ENCODE results near the gene ANKRD63. TPM values are rescaled to one million over a fixed set of nuclear protein-coding genes. Genes with fewer than 3 reads are reported as not detected.

ANKRD63 gene
- total RNA-seq, 1 experiment from 2014 or later = 1.2 TPM

DNA sequence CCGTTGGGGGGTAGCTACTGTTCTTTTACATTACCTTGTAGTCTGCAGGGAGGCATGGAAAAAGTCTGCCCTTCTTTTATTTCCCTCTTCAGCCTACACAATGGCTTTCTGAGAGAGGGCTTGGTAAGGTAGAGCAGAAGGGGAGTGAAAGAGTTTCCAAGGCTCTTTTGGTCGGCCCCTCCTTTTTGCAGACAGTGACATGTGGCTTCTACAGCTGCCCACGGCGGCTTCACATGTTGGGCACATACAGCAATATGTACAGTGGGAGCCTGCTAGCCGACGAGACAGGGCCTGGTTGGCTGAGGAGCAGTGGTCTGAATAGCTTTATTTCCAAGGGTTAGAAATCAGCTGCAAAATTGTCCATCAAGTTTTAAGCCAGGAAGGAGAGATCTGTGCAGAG lies 44.6 kb upstream of the ANKRD63 start (continued):
- TF ChIP-seq, protein P1, sequence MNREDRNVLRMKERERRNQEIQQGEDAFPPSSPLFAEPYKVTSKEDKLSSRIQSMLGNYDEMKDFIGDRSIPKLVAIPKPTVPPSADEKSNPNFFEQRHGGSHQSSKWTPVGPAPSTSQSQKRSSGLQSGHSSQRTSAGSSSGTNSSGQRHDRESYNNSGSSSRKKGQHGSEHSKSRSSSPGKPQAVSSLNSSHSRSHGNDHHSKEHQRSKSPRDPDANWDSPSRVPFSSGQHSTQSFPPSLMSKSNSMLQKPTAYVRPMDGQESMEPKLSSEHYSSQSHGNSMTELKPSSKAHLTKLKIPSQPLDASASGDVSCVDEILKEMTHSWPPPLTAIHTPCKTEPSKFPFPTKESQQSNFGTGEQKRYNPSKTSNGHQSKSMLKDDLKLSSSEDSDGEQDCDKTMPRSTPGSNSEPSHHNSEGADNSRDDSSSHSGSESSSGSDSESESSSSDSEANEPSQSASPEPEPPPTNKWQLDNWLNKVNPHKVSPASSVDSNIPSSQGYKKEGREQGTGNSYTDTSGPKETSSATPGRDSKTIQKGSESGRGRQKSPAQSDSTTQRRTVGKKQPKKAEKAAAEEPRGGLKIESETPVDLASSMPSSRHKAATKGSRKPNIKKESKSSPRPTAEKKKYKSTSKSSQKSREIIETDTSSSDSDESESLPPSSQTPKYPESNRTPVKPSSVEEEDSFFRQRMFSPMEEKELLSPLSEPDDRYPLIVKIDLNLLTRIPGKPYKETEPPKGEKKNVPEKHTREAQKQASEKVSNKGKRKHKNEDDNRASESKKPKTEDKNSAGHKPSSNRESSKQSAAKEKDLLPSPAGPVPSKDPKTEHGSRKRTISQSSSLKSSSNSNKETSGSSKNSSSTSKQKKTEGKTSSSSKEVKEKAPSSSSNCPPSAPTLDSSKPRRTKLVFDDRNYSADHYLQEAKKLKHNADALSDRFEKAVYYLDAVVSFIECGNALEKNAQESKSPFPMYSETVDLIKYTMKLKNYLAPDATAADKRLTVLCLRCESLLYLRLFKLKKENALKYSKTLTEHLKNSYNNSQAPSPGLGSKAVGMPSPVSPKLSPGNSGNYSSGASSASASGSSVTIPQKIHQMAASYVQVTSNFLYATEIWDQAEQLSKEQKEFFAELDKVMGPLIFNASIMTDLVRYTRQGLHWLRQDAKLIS (CRISPR knock-in tag; IDR thresholded peaks at IDR 0.05; ENCODE audit: borderline replicate concordance) = no peak
- peak; percentile 46; the same call in 1 of the 2 replicates for TF ChIP-seq ETV6 (CRISPR knock-in tag; IDR thresholded peaks at IDR 0.05)
- TF ChIP-seq ZNF671 (CRISPR knock-in tag; IDR thresholded peaks at IDR 0.05) = no peak

DNA sequence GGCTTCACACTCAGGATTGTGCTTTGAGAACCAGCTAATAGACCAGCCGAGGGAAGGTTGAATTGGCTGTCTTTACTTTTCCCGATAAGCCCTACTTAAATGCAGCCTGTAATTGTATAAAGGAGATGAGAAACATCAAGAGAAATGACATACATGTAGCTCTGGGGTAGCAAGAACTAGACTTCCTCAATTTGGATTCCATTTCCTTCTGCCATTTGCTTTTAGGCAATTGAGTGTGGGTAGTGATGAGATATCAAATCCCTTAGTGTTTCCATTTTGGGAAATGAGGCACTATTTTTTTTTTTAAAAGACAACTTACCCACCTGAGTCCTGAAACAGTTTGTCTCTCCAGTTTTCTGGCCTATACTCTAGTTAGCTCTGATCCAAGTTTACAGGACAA lies 42.8 kb upstream of the ANKRD63 start:
- DNase-seq (ENCODE audit: low spot score) = no peak
- CTCF ChIA-PET = interaction anchor here (2.1 to 8.3 kb wide), 5 partner anchors 13 to 52 kb away, joined by 7 to 234 read pairs (median 47); partner anchors contain the start of genes CCDC9B and PLCB2
- peaks cover 25% of the 10 kb centered on the region for H3K27me3 Mint-ChIP-seq (ENCODE audit: low read depth)
- TF ChIP-seq ZNF416 (CRISPR knock-in tag; IDR thresholded peaks at IDR 0.05) = no peak
- TF ChIP-seq NFYB (CRISPR knock-in tag; conservative IDR thresholded peaks at IDR 0.05; ENCODE audit: low read depth) = no peak
- no peak for TF ChIP-seq ZNF219 (CRISPR knock-in tag; IDR thresholded peaks at IDR 0.05; ENCODE audit: borderline replicate concordance)
- TF ChIP-seq ZNF138 (CRISPR knock-in tag; conservative IDR thresholded peaks at IDR 0.05) = no peak
- no peak for TF ChIP-seq ZNF396 (CRISPR knock-in tag; IDR thresholded peaks at IDR 0.05; ENCODE audit: borderline replicate concordance)
- no peak for TF ChIP-seq PRRX2 (CRISPR knock-in tag; IDR thresholded peaks at IDR 0.05)
- TF ChIP-seq, protein P2, sequence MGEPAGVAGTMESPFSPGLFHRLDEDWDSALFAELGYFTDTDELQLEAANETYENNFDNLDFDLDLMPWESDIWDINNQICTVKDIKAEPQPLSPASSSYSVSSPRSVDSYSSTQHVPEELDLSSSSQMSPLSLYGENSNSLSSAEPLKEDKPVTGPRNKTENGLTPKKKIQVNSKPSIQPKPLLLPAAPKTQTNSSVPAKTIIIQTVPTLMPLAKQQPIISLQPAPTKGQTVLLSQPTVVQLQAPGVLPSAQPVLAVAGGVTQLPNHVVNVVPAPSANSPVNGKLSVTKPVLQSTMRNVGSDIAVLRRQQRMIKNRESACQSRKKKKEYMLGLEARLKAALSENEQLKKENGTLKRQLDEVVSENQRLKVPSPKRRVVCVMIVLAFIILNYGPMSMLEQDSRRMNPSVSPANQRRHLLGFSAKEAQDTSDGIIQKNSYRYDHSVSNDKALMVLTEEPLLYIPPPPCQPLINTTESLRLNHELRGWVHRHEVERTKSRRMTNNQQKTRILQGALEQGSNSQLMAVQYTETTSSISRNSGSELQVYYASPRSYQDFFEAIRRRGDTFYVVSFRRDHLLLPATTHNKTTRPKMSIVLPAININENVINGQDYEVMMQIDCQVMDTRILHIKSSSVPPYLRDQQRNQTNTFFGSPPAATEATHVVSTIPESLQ (CRISPR knock-in tag; IDR thresholded peaks at IDR 0.05) = no peak
- no peak for TF ChIP-seq JUN (CRISPR knock-in tag; IDR thresholded peaks at IDR 0.05)
- no peak for TF ChIP-seq TEAD1 (CRISPR knock-in tag; IDR thresholded peaks at IDR 0.05)
- no peak for TF ChIP-seq GRHL2 (CRISPR knock-in tag; IDR thresholded peaks at IDR 0.05; ENCODE audit: insufficient replicate concordance, severe bottlenecking)
- no peak for TF ChIP-seq OVOL2 (CRISPR knock-in tag; IDR thresholded peaks at IDR 0.05; ENCODE audit: borderline replicate concordance)
- no peak for TF ChIP-seq TP53 (CRISPR knock-in tag; IDR thresholded peaks at IDR 0.05)
- TF ChIP-seq NR2C2 (CRISPR knock-in tag; IDR thresholded peaks at IDR 0.05) = no peak
- no peak for TF ChIP-seq RELA (CRISPR knock-in tag; IDR thresholded peaks at IDR 0.05; ENCODE audit: borderline replicate concordance)
- TF ChIP-seq KAT7 (CRISPR knock-in tag; IDR thresholded peaks at IDR 0.05; ENCODE audit: borderline replicate concordance) = no peak
- TF ChIP-seq, protein P3, sequence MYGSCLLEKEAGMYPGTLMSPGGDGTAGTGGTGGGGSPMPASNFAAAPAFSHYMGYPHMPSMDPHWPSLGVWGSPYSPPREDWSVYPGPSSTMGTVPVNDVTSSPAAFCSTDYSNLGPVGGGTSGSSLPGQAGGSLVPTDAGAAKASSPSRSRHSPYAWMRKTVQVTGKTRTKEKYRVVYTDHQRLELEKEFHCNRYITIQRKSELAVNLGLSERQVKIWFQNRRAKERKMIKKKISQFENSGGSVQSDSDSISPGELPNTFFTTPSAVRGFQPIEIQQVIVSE (CRISPR knock-in tag; IDR thresholded peaks at IDR 0.05; ENCODE audit: borderline replicate concordance) = no peak
- TF ChIP-seq, protein P4, sequence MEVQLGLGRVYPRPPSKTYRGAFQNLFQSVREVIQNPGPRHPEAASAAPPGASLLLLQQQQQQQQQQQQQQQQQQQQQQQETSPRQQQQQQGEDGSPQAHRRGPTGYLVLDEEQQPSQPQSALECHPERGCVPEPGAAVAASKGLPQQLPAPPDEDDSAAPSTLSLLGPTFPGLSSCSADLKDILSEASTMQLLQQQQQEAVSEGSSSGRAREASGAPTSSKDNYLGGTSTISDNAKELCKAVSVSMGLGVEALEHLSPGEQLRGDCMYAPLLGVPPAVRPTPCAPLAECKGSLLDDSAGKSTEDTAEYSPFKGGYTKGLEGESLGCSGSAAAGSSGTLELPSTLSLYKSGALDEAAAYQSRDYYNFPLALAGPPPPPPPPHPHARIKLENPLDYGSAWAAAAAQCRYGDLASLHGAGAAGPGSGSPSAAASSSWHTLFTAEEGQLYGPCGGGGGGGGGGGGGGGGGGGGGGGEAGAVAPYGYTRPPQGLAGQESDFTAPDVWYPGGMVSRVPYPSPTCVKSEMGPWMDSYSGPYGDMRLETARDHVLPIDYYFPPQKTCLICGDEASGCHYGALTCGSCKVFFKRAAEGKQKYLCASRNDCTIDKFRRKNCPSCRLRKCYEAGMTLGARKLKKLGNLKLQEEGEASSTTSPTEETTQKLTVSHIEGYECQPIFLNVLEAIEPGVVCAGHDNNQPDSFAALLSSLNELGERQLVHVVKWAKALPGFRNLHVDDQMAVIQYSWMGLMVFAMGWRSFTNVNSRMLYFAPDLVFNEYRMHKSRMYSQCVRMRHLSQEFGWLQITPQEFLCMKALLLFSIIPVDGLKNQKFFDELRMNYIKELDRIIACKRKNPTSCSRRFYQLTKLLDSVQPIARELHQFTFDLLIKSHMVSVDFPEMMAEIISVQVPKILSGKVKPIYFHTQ (CRISPR knock-in tag; IDR thresholded peaks at IDR 0.05) = no peak
- TF ChIP-seq ZNF232 (CRISPR knock-in tag; IDR thresholded peaks at IDR 0.05) = no peak
- no peak for TF ChIP-seq GABPB1 (CRISPR knock-in tag; IDR thresholded peaks at IDR 0.05)
- no peak for TF ChIP-seq NFATC4 (CRISPR knock-in tag; IDR thresholded peaks at IDR 0.05)
- POLR2A ChIA-PET = interaction anchor here (0.9 to 1.2 kb wide), 2 partner anchors 45 to 114 kb away, joined by 3 read pairs; no protein-coding TSS in a partner anchor
- H3K36me3 Mint-ChIP-seq = peaks cover 12% of the 10 kb centered on the region; the same call in 1 of the 2 replicates
- H3K9me3 Mint-ChIP-seq = peaks cover 4% of the 10 kb centered on the region; the same call in 1 of the 2 replicates
- peak overlapping the region; percentile 67 for H3K4me3 Mint-ChIP-seq
- no peak overlapping the region for H3K27ac Mint-ChIP-seq
- peaks cover 64% of the 10 kb centered on the region for H3K4me1 Mint-ChIP-seq
- ATAC-seq = no peak
